Parathyroid adenoma (tissue), 2 donors: ENCODE results near the gene CORIN.

Experiments
- H2AFZ ChIP-seq: fragments of 300-600 bp; sonication (generic); one replicate; pipeline ENCODE4 v1.7.0; 2017; ENCODE audit warnings: antibody characterized with exemption, mild to moderate bottlenecking
- H3K27ac ChIP-seq: fragments of 300-600 bp; sonication (generic); one replicate; pipeline ENCODE4 v1.7.0; 2017
- H3K27me3 ChIP-seq: fragments of 300-600 bp; sonication (generic); one replicate; pipeline ENCODE4 v1.7.0; 2017; ENCODE audit warnings: low read length; ENCODE audit not compliant: control insufficient read depth, insufficient read depth
- H3K36me3 ChIP-seq: fragments of 300-600 bp; sonication (generic); one replicate; pipeline ENCODE4 v1.7.0; 2017; ENCODE audit warnings: low read length; ENCODE audit not compliant: control insufficient read depth, insufficient read depth
- H3K4me1 ChIP-seq: fragments of 300-600 bp; sonication (generic); one replicate; pipeline ENCODE4 v1.7.0; 2017; ENCODE audit warnings: control low read depth
- H3K4me2 ChIP-seq: fragments of 300-600 bp; sonication (generic); one replicate; pipeline ENCODE4 v1.7.0; 2017; ENCODE audit warnings: low read length
- H3K4me3 ChIP-seq: fragments of 300-600 bp; sonication (generic); one replicate; pipeline ENCODE4 v1.7.0; 2017; ENCODE audit warnings: low read depth, low read length
- H3K79me2 ChIP-seq: fragments of 300-600 bp; sonication (generic); one replicate; pipeline ENCODE4 v1.7.0; 2017; ENCODE audit warnings: control low read depth
- H3K9ac ChIP-seq: fragments of 300-600 bp; sonication (generic); one replicate; pipeline ENCODE4 v1.7.0; 2017; ENCODE audit warnings: mild to moderate bottlenecking
- H3K9me3 ChIP-seq: fragments of 300-600 bp; sonication (generic); one replicate; pipeline ENCODE4 v1.7.0; 2017; ENCODE audit warnings: low read length; ENCODE audit not compliant: control insufficient read depth
- TF ChIP-seq, protein P1 (sequence below): fragments of 300-600 bp; sonication (generic); IDR thresholded peaks from one replicate; pipeline ENCODE4 v1.7.0; 2017; ENCODE audit warnings: antibody characterized with exemption, mild to moderate bottlenecking
- donor health status: primary hyperparathyroidism.

CORIN gene

DNA sequence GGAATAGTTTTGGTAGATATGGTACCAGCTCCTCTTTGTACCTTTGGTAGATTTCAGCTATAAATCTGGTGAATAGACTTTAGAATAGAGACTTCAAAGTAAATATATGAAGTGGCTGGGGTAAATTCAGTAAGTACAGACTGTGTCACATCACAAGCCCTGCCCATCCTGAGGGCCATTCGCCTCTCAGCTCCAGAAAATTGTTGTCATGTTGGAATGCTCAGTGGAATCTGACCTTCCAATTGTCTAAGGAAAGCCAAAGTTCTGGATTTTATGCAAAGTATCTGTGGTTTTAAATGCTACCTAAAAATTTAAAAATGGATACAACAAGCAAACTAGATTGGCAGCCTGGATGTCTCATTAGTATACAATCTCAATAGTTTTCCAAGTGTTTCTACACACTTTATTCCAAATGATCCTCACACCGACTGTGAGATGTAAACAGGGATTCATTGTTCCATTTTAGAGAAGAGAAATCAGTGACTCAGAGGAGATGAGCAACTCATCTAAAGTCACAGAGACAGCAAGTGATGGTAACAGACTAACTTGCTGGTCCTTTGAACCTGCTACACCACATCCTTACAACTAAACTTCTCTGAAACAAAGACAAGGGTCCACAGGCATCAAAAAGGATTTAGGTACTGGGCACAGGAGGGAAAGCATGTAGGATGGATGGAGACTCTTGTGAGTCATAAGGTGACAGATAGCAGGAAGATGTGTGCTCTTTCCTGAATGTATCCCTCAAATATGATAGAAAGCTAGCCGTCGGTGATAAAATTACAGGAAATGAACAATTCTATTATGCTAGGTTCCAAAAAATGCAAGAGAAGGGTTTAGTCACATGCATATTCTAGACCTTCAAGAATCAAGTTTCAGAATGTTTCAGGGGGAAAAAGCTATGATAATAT, 225.5 kb downstream of the CORIN start:
- Histone ChIP-seq H3K9ac (no peak overlapping the region), H3K27ac (no peak overlapping the region), H3K79me2 (no peaks in the 10 kb centered on the region), H3K9me3 (no peaks in the 10 kb centered on the region), H3K27me3 (no peaks in the 10 kb centered on the region), H3K4me2 (no peak overlapping the region), H2AFZ (no peak overlapping the region), H3K36me3 (no peaks in the 10 kb centered on the region), H3K4me1 (no peaks in the 10 kb centered on the region), H3K4me3 (no peak overlapping the region)
- TF ChIP-seq, protein P1, sequence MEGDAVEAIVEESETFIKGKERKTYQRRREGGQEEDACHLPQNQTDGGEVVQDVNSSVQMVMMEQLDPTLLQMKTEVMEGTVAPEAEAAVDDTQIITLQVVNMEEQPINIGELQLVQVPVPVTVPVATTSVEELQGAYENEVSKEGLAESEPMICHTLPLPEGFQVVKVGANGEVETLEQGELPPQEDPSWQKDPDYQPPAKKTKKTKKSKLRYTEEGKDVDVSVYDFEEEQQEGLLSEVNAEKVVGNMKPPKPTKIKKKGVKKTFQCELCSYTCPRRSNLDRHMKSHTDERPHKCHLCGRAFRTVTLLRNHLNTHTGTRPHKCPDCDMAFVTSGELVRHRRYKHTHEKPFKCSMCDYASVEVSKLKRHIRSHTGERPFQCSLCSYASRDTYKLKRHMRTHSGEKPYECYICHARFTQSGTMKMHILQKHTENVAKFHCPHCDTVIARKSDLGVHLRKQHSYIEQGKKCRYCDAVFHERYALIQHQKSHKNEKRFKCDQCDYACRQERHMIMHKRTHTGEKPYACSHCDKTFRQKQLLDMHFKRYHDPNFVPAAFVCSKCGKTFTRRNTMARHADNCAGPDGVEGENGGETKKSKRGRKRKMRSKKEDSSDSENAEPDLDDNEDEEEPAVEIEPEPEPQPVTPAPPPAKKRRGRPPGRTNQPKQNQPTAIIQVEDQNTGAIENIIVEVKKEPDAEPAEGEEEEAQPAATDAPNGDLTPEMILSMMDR: no peak

DNA sequence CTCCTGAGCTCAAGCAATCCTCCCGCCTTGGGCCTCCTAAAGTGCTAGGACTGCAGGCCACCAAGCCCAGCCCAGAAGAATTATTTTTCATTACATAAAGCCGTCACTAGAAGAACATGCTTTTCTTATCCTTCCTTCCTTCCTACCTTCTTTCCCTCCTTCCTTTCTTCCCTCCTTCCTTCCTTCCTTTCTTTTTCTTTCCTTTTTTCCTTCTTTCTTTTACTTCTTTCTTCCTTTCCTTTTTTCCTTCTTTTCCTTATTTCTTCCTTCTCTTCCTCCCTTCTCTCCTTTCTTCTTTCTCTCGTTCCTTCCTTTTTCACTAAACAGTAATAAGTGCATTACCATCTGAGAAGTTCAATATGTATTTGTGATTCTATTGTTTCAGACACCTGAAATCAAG, 231.4 kb downstream of the CORIN start:
- Histone ChIP-seq H3K36me3 (no peaks in the 10 kb centered on the region), H3K9ac (no peak overlapping the region), H3K4me1 (no peaks in the 10 kb centered on the region), H3K9me3 (no peaks in the 10 kb centered on the region), H3K4me3 (no peak overlapping the region), H3K79me2 (no peaks in the 10 kb centered on the region), H3K27me3 (no peaks in the 10 kb centered on the region), H2AFZ (no peak overlapping the region), H3K4me2 (no peak overlapping the region), H3K27ac (no peak overlapping the region)
- TF ChIP-seq, protein P1: no peak

DNA sequence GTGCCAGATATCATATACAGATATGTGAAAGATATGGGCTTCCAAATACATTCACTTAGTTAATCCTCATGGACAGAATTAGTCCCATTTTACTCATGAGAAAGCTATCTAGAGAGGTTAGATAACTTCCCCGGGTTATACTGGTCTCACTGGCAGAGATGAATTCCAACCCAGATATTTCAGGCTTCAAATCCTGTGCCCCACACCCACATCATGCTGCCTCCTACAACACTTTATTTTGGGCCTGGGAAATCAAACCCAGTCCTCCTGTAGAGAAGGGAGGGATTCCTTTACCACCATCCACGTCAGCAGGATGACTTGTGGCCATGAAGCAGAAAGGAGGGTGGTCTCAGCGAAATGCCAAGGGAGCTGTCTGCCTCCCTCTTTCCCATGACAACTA, 239.0 kb downstream of the CORIN start:
- Histone ChIP-seq H3K27ac (no peak overlapping the region), H3K27me3 (no peaks in the 10 kb centered on the region), H3K9ac (no peak overlapping the region), H2AFZ (no peak overlapping the region), H3K36me3 (no peaks in the 10 kb centered on the region), H3K4me1 (no peaks in the 10 kb centered on the region), H3K4me3 (no peak overlapping the region), H3K79me2 (no peaks in the 10 kb centered on the region), H3K9me3 (no peaks in the 10 kb centered on the region), H3K4me2 (no peak overlapping the region)
- TF ChIP-seq, protein P1: no peak

DNA sequence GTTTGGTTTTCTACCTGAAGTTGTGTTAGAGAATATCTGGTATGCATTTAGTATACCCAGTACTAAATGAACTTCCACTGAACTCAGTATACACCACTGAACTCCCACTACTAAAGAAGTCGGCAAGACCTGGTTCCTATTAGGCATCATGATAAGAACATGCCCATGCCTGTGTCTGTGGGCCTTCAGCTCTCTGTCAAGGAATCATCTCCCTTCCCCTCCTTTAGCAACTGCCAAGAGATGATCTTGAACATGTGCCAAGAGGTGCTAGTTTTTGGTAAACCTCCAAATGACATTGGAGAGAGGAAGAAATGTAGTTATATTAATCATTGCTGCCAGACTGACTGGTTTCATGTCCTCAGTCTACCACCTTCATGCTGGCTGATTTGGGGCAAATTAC, 239.5 kb downstream of the CORIN start:
- no peaks in the 10 kb centered on the region for H3K4me1 ChIP-seq
- H2AFZ ChIP-seq: no peak overlapping the region
- no peaks in the 10 kb centered on the region for H3K36me3 ChIP-seq
- H3K27me3 ChIP-seq: no peaks in the 10 kb centered on the region
- TF ChIP-seq, protein P1: no peak
- H3K4me3 ChIP-seq: no peak overlapping the region
- H3K9ac ChIP-seq: no peak overlapping the region
- H3K79me2 ChIP-seq: no peaks in the 10 kb centered on the region
- no peak overlapping the region for H3K27ac ChIP-seq
- H3K9me3 ChIP-seq: no peaks in the 10 kb centered on the region
- H3K4me2 ChIP-seq: no peak overlapping the region

DNA sequence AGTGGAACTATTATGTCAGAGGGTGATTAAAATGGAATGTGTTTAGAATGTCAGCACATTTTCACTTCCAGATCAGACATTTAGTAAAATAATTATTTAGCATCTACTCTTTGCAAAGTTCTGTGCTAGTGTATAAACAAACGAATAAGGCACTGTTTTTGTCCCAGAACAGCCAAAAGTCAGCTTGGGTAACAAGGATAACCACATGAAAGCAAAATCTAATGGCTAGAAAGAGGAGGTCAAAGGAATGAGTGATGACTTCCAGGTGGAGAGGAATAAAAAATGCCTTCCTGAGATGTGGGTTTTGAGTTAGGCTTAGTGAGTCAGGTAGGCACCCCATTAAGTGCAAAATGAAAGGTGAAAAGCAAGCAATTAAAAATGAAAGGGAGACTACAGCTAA, 240.2 kb downstream of the CORIN start:
- no peaks in the 10 kb centered on the region for H3K36me3 ChIP-seq
- no peak overlapping the region for H3K9ac ChIP-seq
- no peaks in the 10 kb centered on the region for H3K9me3 ChIP-seq
- H3K27me3 ChIP-seq: no peaks in the 10 kb centered on the region
- no peak overlapping the region for H3K4me3 ChIP-seq
- no peaks in the 10 kb centered on the region for H3K79me2 ChIP-seq
- H3K27ac ChIP-seq: no peak overlapping the region
- H3K4me2 ChIP-seq: no peak overlapping the region
- H3K4me1 ChIP-seq: no peaks in the 10 kb centered on the region
- no peak overlapping the region for H2AFZ ChIP-seq
- TF ChIP-seq, protein P1: no peak
